IMR-90 (cell line): Measurements from ENCODE around the gene EPB41L1. TPM values are rescaled to one million over a fixed set of nuclear protein-coding genes. Genes with fewer than 3 reads are reported as not detected.

Experiments
- ATAC-seq: fragments of 200-7000 bp; cut with Tn5 transposase; 2 replicates; pipeline ENCODE4 v1.9.1; 2020; ENCODE audit warnings: low read depth, mild to moderate bottlenecking, moderate library complexity
- BruUV-seq: library from RNA; stranded (reverse); fragments of 400-500 nt; replicated peaks from 2 replicates; lab custom pipeline; 2021; lab: Mats Ljungman, UMichigan
- CTCF ChIA-PET: fragments of 300-600 bp; formaldehyde crosslinking; extraction: SDS; loops from one replicate; lab custom pipeline; 2021; ENCODE audit warnings: antibody characterized with exemption; lab: Yijun Ruan, JAX
- POLR2A ChIA-PET: fragments of 300-600 bp; sonication (Branson Sonifier 250); formaldehyde crosslinking; loops from one replicate; lab custom pipeline; 2022; ENCODE audit warnings: antibody characterized with exemption; ENCODE audit not compliant: unreplicated experiment; lab: Charles Lee
- DNase-seq: peaks from one replicate; pipeline ENCODE4 v3.0.0; 2013
- H2AFZ ChIP-seq: replicated peaks from 2 replicates; pipeline ENCODE3; 2013; ENCODE audit warnings: low read length, mild to moderate bottlenecking; ENCODE audit not compliant: poor library complexity
- H2AK5ac ChIP-seq: 2 replicates; pipeline ENCODE4 v1.6.1; 2013; ENCODE audit warnings: low read depth, low read length, inconsistent platforms
- H2AK9ac ChIP-seq: replicated peaks from 2 replicates; pipeline ENCODE3; 2013; ENCODE audit warnings: mild to moderate bottlenecking, low read depth, low read length, moderate library complexity; ENCODE audit not compliant: poor library complexity
- H2BK120ac ChIP-seq: 2 replicates; pipeline ENCODE4 v1.6.1; 2013; ENCODE audit warnings: low read depth, low read length, inconsistent platforms
- H2BK15ac ChIP-seq: 3 replicates; pipeline ENCODE4 v1.6.1; 2013; ENCODE audit warnings: low read depth, low read length, inconsistent platforms
- H2BK20ac ChIP-seq: 2 replicates; pipeline ENCODE4 v1.6.1; 2013; ENCODE audit warnings: low read depth, mild to moderate bottlenecking, inconsistent platforms, low read length, moderate library complexity
- H2BK5ac ChIP-seq: 2 replicates; pipeline ENCODE4 v1.6.1; 2013; ENCODE audit warnings: mild to moderate bottlenecking, low read depth, low read length, inconsistent platforms; ENCODE audit not compliant: poor library complexity, severe bottlenecking
- H3K14ac ChIP-seq: replicated peaks from 2 replicates; pipeline ENCODE4 v1.6.1; 2013; ENCODE audit warnings: low read depth, low read length, inconsistent platforms
- H3K18ac ChIP-seq: 2 replicates; pipeline ENCODE4 v1.6.1; 2013; ENCODE audit warnings: low read depth, low read length, control low read depth
- H3K23ac ChIP-seq: 2 replicates; pipeline ENCODE4 v1.6.1; 2013; ENCODE audit warnings: low read depth, low read length, inconsistent platforms
- H3K27ac ChIP-seq: 2 replicates; pipeline ENCODE4 v1.5.1; 2013; ENCODE audit warnings: mild to moderate bottlenecking, control low read depth, low read length; ENCODE audit not compliant: insufficient read depth
- H3K27me3 ChIP-seq: 2 replicates; pipeline ENCODE4 v1.6.1; 2013; ENCODE audit warnings: low read length; ENCODE audit not compliant: control insufficient read depth, insufficient read depth
- H3K36me3 ChIP-seq: 2 replicates; pipeline ENCODE4 v1.6.1; 2013; ENCODE audit warnings: low read length, mixed read lengths; ENCODE audit not compliant: control insufficient read depth, insufficient read depth
- H3K4ac ChIP-seq: 2 replicates; pipeline ENCODE4 v1.6.1; 2013; ENCODE audit warnings: low read depth, low read length, inconsistent platforms
- H3K4me1 ChIP-seq: 2 replicates; pipeline ENCODE4 v1.6.1; 2013; ENCODE audit warnings: low read length, mixed read lengths; ENCODE audit not compliant: control insufficient read depth, insufficient read depth
- H3K4me2 ChIP-seq: 2 replicates; pipeline ENCODE4 v1.6.1; 2013; ENCODE audit warnings: low read depth, mild to moderate bottlenecking, control low read depth, low read length, moderate library complexity
- H3K4me3 ChIP-seq: 2 replicates; pipeline ENCODE4 v1.5.1; 2013; ENCODE audit warnings: low read depth, mild to moderate bottlenecking, control low read depth, low read length, moderate library complexity; ENCODE audit not compliant: insufficient read depth
- H3K56ac ChIP-seq: 2 replicates; pipeline ENCODE4 v1.6.1; 2013; ENCODE audit warnings: low read length, inconsistent platforms; ENCODE audit not compliant: insufficient read depth; ENCODE audit errors: extremely low read depth
- H3K79me1 ChIP-seq, 2 experiments: 2 replicates each; pipeline ENCODE4 v1.6.1; 2013; ENCODE audit warnings: low read length in 2 of 2, inconsistent platforms in 1 of 2, low read depth in 1 of 2
- H3K9ac ChIP-seq: 2 replicates; pipeline ENCODE4 v1.6.1; 2013; ENCODE audit warnings: low read depth, low read length, control low read depth
- H3K9me1 ChIP-seq: 2 replicates; pipeline ENCODE4 v1.6.1; 2013; ENCODE audit warnings: low read length, inconsistent platforms; ENCODE audit not compliant: insufficient read depth
- H3K9me3 ChIP-seq: 2 replicates; pipeline ENCODE4 v1.6.1; 2013; ENCODE audit warnings: low read length; ENCODE audit not compliant: control insufficient read depth, insufficient read depth
- H4K20me1 ChIP-seq: 2 replicates; pipeline ENCODE4 v1.6.1; 2013; ENCODE audit warnings: low read length, inconsistent platforms; ENCODE audit not compliant: insufficient read depth
- H4K5ac ChIP-seq: 2 replicates; pipeline ENCODE4 v1.6.1; 2013; ENCODE audit warnings: mild to moderate bottlenecking, low read depth, low read length, control low read depth
- H4K8ac ChIP-seq, 2 experiments: 2 replicates each; pipeline ENCODE4 v1.6.1; 2013; ENCODE audit warnings: low read depth in 2 of 2, low read length in 2 of 2, control low read depth in 1 of 2, inconsistent platforms in 1 of 2
- H4K91ac ChIP-seq: 2 replicates; pipeline ENCODE4 v1.6.1; 2013; ENCODE audit warnings: low read depth, low read length, inconsistent platforms; ENCODE audit not compliant: insufficient read depth
- BHLHE40 ChIP-seq: fragments of 150-350 bp; IDR thresholded peaks from 2 replicates; pipeline ENCODE4 v1.6.1; 2016; ENCODE audit warnings: mild to moderate bottlenecking, low read depth, low read length
- CEBPB ChIP-seq: IDR thresholded peaks from 2 replicates; pipeline ENCODE4 v1.6.1; 2012; ENCODE audit warnings: low read depth, low read length, improper control_type of control experiment
- CHD1 ChIP-seq: IDR thresholded peaks from 2 replicates; pipeline ENCODE4 v1.6.1; 2012; ENCODE audit warnings: low read depth, low read length, improper control_type of control experiment
- ELK1 ChIP-seq: fragments of 150-350 bp; IDR thresholded peaks from 2 replicates; pipeline ENCODE4 v1.6.1; 2016; ENCODE audit warnings: low read depth, mild to moderate bottlenecking, low read length, moderate library complexity, borderline replicate concordance
- FOS ChIP-seq: fragments of 150-350 bp; IDR thresholded peaks from 2 replicates; pipeline ENCODE4 v1.6.1; 2016; ENCODE audit warnings: low read depth, low read length
- MAFK ChIP-seq: IDR thresholded peaks from 2 replicates; pipeline ENCODE4 v1.6.1; 2012; ENCODE audit warnings: low read depth, low read length, improper control_type of control experiment
- MAZ ChIP-seq: IDR thresholded peaks from 2 replicates; pipeline ENCODE4 v1.6.1; 2012; ENCODE audit warnings: low read depth, mild to moderate bottlenecking, low read length, improper control_type of control experiment, moderate library complexity, borderline replicate concordance
- MXI1 ChIP-seq: IDR thresholded peaks from 2 replicates; pipeline ENCODE4 v1.6.1; 2012; ENCODE audit warnings: low read depth, mild to moderate bottlenecking, low read length, moderate library complexity, borderline replicate concordance
- NFE2L2 ChIP-seq: fragments of 150-350 bp; IDR thresholded peaks from 2 replicates; pipeline ENCODE4 v1.6.1; 2016; ENCODE audit warnings: low read depth, mild to moderate bottlenecking, low read length
- POLR2A ChIP-seq: IDR thresholded peaks from 2 replicates; pipeline ENCODE4 v1.6.1; 2012; ENCODE audit warnings: mild to moderate bottlenecking, low read depth, low read length
- RAD21 ChIP-seq: IDR thresholded peaks from 2 replicates; pipeline ENCODE4 v1.6.1; 2012; ENCODE audit warnings: low read length, improper control_type of control experiment
- RCOR1 ChIP-seq: IDR thresholded peaks from 2 replicates; pipeline ENCODE4 v1.6.1; 2012; ENCODE audit warnings: mild to moderate bottlenecking, low read length, improper control_type of control experiment; ENCODE audit not compliant: insufficient replicate concordance
- RFX5 ChIP-seq: IDR thresholded peaks from 2 replicates; pipeline ENCODE4 v1.8.0; 2012; ENCODE audit warnings: low read depth, mild to moderate bottlenecking, low read length, moderate library complexity
- SMC3 ChIP-seq: fragments of 150-350 bp; IDR thresholded peaks from 2 replicates; pipeline ENCODE4 v1.6.1; 2016; ENCODE audit warnings: low read depth, mild to moderate bottlenecking, antibody characterized with exemption, low read length, moderate library complexity
- WGBS, 2 experiments: methylation state at CpG; one replicate each; pipeline versions ENCODE4 v1.1.5 to v1.1.7; 2013; ENCODE audit warnings: missing lambda C conversion rate in 2 of 2; ENCODE audit not compliant: insufficient read length in 1 of 2; ENCODE audit errors: extremely low coverage in 2 of 2; 5-methylcytosine and 5-hydroxymethylcytosine counted together
- dilution Hi-C: fragments of 300-500 bp; cut with HindIII; formaldehyde crosslinking; loops from one replicate; pipeline ENCODE4 v1.14.3; 2018; ENCODE audit warnings: low sequenced_read_pairs; ENCODE audit not compliant: unreplicated experiment
- in situ Hi-C: fragments of 300-500 bp; cut with MboI; formaldehyde crosslinking; loops from 3 replicates; pipeline ENCODE4 v1.14.3; 2019; ENCODE audit warnings: low sequenced_read_pairs, inconsistent platforms, mixed read lengths
- intact Hi-C: fragments of 100-400 bp; cut with micrococcal nuclease; formaldehyde crosslinking; loops from 2 replicates; pipeline ENCODE4 v1.10.0; 2022
- polyA plus RNA-seq, 3 experiments: library from polyadenylated mRNA; depleted of rRNA; stranded (reverse); fragments of >200 nt; gene quantifications; 2 replicates each; pipeline ENCODE4 v1.2.3, GENCODE V29; 2012; ENCODE audit warnings: low replicate concordance in 1 of 3
- total RNA-seq: library from RNA; depleted of rRNA; stranded (reverse); fragments of >200 nt; gene quantifications from 2 replicates; pipeline ENCODE4 v1.2.3, GENCODE V29; 2012
- TF ChIP-seq, protein P1 (sequence below): conservative IDR thresholded peaks from 2 replicates; pipeline ENCODE4 v1.5.1; 2012; ENCODE audit warnings: mild to moderate bottlenecking, low read depth, low read length, improper control_type of control experiment
- TF ChIP-seq, protein P2 (sequence below): fragments of 150-350 bp; IDR thresholded peaks from 2 replicates; pipeline ENCODE4 v1.6.1; 2017; ENCODE audit warnings: mild to moderate bottlenecking, antibody characterized with exemption, low read length, low read depth

EPB41L1 gene
- total and polyA plus RNA-seq, 2 of the 4 experiments (the other 2 are of a cell fraction) = 12.5 to 33.7 TPM

DNA sequence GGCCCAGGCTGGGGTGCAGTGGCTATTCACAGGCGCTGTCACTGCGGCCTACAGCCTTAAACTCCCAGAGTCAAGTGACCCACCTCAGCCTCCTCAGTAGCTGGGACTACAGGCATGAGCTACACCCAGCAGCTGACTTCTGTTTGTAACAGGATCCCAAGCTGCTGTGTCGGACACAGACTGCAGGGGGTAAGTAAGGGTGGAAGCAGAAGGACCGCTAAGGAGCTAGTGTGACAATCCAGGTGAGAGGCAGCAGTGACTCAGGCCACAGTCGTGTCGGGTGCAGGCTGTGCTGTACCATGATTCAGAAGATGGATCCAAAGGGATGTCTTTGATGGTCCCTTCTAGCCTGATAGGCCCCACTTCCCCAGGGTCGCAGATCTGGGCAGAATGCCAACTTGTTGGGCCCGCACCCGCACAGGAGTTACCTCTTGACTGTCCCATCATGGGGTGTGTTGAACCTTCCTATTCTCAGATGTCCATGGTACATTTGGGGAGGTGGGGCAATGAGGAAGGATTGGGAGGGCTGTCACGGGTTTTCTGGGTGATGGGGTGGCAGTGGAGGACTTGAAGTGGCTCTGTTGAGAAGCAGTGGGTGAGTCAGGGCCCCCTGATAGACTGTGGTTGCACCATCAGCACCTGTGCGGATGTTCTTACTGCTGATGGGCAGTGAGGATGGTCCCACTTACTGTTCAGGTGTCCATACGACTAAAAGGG is 107.0 kb downstream of the EPB41L1 start:
- no peak for DNase-seq

More for the DNA sequence above, 107.0 kb downstream of the EPB41L1 start:
- peaks cover 4% of the 10 kb centered on the region for H3K36me3 ChIP-seq
- no peak for ATAC-seq
- H3K27me3 ChIP-seq = peaks cover 16% of the 10 kb centered on the region
- ChIA-PET CTCF (no interaction called here), POLR2A (interaction anchor here (0.7 kb wide), 1 partner anchor 257 kb away, joined by 8 read pairs; no protein-coding TSS in a partner anchor)
- dilution Hi-C loops = no loop called here
- no peak overlapping the region for H2BK15ac ChIP-seq
- no peak overlapping the region for H2BK120ac ChIP-seq
- H2AK9ac ChIP-seq = no peak overlapping the region
- intact Hi-C loops = no loop called here
- no peak overlapping the region for H3K23ac ChIP-seq
- in situ Hi-C loops = no loop called here
- no peak overlapping the region for H2BK5ac ChIP-seq
- H4K91ac ChIP-seq = no peak overlapping the region
- 0 out of 2 replicates have a peak, but pooled peaks cover under 1% of the 10 kb centered on the region for H3K9me1 ChIP-seq
- H2AFZ ChIP-seq = no peak overlapping the region
- H3K27ac ChIP-seq = no peak overlapping the region
- no peak overlapping the region for H3K56ac ChIP-seq
- BruUV-seq = no TSS peak
- H3K9me3 ChIP-seq = no peaks in the 10 kb centered on the region
- H3K9ac ChIP-seq = no peak overlapping the region
- H3K4me3 ChIP-seq = no peak overlapping the region
- 82% methylated on average over 5 of the region's 12 CpGs; no CpG with 5 or more reads in 1 of the 2 experiments for WGBS, 2 experiments
- no peak overlapping the region for H3K4ac ChIP-seq
- TF ChIP-seq CHD1 (no peak), MAFK (no peak), RCOR1 (no peak), MAZ (no peak), RAD21 (no peak), FOS (no peak), BHLHE40 (no peak), ELK1 (no peak), NFE2L2 (no peak), POLR2A (no peak), RFX5 (no peak), SMC3 (no peak), MXI1 (no peak), CEBPB (no peak)
- TF ChIP-seq, protein P1, sequence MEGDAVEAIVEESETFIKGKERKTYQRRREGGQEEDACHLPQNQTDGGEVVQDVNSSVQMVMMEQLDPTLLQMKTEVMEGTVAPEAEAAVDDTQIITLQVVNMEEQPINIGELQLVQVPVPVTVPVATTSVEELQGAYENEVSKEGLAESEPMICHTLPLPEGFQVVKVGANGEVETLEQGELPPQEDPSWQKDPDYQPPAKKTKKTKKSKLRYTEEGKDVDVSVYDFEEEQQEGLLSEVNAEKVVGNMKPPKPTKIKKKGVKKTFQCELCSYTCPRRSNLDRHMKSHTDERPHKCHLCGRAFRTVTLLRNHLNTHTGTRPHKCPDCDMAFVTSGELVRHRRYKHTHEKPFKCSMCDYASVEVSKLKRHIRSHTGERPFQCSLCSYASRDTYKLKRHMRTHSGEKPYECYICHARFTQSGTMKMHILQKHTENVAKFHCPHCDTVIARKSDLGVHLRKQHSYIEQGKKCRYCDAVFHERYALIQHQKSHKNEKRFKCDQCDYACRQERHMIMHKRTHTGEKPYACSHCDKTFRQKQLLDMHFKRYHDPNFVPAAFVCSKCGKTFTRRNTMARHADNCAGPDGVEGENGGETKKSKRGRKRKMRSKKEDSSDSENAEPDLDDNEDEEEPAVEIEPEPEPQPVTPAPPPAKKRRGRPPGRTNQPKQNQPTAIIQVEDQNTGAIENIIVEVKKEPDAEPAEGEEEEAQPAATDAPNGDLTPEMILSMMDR = no peak
- TF ChIP-seq, protein P2, sequence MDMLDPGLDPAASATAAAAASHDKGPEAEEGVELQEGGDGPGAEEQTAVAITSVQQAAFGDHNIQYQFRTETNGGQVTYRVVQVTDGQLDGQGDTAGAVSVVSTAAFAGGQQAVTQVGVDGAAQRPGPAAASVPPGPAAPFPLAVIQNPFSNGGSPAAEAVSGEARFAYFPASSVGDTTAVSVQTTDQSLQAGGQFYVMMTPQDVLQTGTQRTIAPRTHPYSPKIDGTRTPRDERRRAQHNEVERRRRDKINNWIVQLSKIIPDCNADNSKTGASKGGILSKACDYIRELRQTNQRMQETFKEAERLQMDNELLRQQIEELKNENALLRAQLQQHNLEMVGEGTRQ = no peak
- no peak overlapping the region for H2BK20ac ChIP-seq
- H3K18ac ChIP-seq = no peak overlapping the region
- no peak overlapping the region for H3K4me2 ChIP-seq
- H4K5ac ChIP-seq = no peak overlapping the region
- no peak overlapping the region for H2AK5ac ChIP-seq
- H4K20me1 ChIP-seq = no peaks in the 10 kb centered on the region
- H4K8ac ChIP-seq = no peak overlapping the region
- no peak overlapping the region for H3K14ac ChIP-seq
- H3K79me1 ChIP-seq = no peaks in the 10 kb centered on the region
- no peaks in the 10 kb centered on the region for H3K4me1 ChIP-seq
